ENCODE results near the gene ACAP3. TPM values are rescaled to one million over a fixed set of nuclear protein-coding genes. Genes with fewer than 3 reads are reported as not detected.

Gene ACAP3
- total RNA-seq, 1 donor from 2014 or later = 10.7 TPM

- Histone ChIP-seq H3K9ac (no peak overlapping the region), H2AFZ (replicated peaks) (no peak overlapping the region), H3K36me3 (no peaks in the 10 kb centered on the region), H3K9me3 (ENCODE audit: low read depth) (no peaks in the 10 kb centered on the region), H3F3A (ENCODE audit: low read depth) (peaks cover 13% of the 10 kb centered on the region), H3K27me3 (peaks cover 10% of the 10 kb centered on the region), H3K4me2 (no peak overlapping the region), H3K79me2 (ENCODE audit: low read depth) (peaks cover 5% of the 10 kb centered on the region), H3K4me1 (peaks cover 25% of the 10 kb centered on the region), H3K4me3 (no peak overlapping the region), H4K20me1 (ENCODE audit: low read depth) (peaks cover 52% of the 10 kb centered on the region), H3K27ac (no peak overlapping the region)
- Mint-ChIP-seq H3K4me3 (peak overlapping the region; percentile 74), H3K4me1 (peaks cover 14% of the 10 kb centered on the region), H3K36me3 (peaks cover 2% of the 10 kb centered on the region), H3K27ac (no peak overlapping the region), H3K9me3 (no peaks in the 10 kb centered on the region), H3K27me3 (ENCODE audit: insufficient read depth, low read depth) (peaks cover 4% of the 10 kb centered on the region)
- no peak for TF ChIP-seq CTCF (IDR thresholded peaks at IDR 0.05)
- no peak for TF ChIP-seq EZH2 (IDR thresholded peaks at IDR 0.05)
- no peak for TF ChIP-seq EZH2phosphoT487 (IDR thresholded peaks at IDR 0.05)
- no peak for DNase-seq (ENCODE audit: low spot score)
These were observed 2.8 kb upstream of the ACAP3 start for GRCh38 chr1:1310476-1311053.

GRCh38 chr1:1310109-1310385 lies 2.3 kb upstream of the ACAP3 start:
- Histone ChIP-seq H3K79me2 (ENCODE audit: low read depth) (peaks cover 5% of the 10 kb centered on the region), H3K36me3 (no peaks in the 10 kb centered on the region)

GRCh38 chr1:1309251-1310108 lies 1.8 kb upstream of the ACAP3 start:
- peaks cover 4% of the 10 kb centered on the region for H3K27me3 Mint-ChIP-seq (ENCODE audit: insufficient read depth, low read depth)
- Histone ChIP-seq H3K36me3 (no peaks in the 10 kb centered on the region), H3K79me2 (ENCODE audit: low read depth) (peaks cover 5% of the 10 kb centered on the region), H3K9ac (no peak overlapping the region), H4K20me1 (ENCODE audit: low read depth) (peaks cover 45% of the 10 kb centered on the region), H2AFZ (replicated peaks) (no peak overlapping the region), H3K27ac (no peak overlapping the region), H3K4me3 (peak overlapping the region; percentile 71), H3K4me2 (peak overlapping the region; percentile 94), H3F3A (ENCODE audit: low read depth) (peaks cover 22% of the 10 kb centered on the region), H3K27me3 (peaks cover 10% of the 10 kb centered on the region), H3K4me1 (peaks cover 35% of the 10 kb centered on the region), H3K9me3 (ENCODE audit: low read depth) (no peaks in the 10 kb centered on the region)
- H3K27ac Mint-ChIP-seq = no peak overlapping the region
- H3K4me1 Mint-ChIP-seq = peaks cover 17% of the 10 kb centered on the region
- peak; percentile 42 for DNase-seq (ENCODE audit: low spot score)
- no peak for TF ChIP-seq EZH2phosphoT487 (IDR thresholded peaks at IDR 0.05)
- TF ChIP-seq CTCF (IDR thresholded peaks at IDR 0.05) = no peak
- TF ChIP-seq EZH2 (IDR thresholded peaks at IDR 0.05) = no peak
- peak overlapping the region; percentile 80 for H3K4me3 Mint-ChIP-seq
- H3K36me3 Mint-ChIP-seq = peaks cover 2% of the 10 kb centered on the region
- H3K9me3 Mint-ChIP-seq = no peaks in the 10 kb centered on the region

More at GRCh38 chr1:1310109-1310385, 2.3 kb upstream of the ACAP3 start:
- Histone ChIP-seq H2AFZ (replicated peaks) (no peak overlapping the region), H3K4me1 (peaks cover 29% of the 10 kb centered on the region), H3K9ac (no peak overlapping the region), H3F3A (ENCODE audit: low read depth) (peaks cover 18% of the 10 kb centered on the region), H3K4me2 (no peak overlapping the region), H4K20me1 (ENCODE audit: low read depth) (peaks cover 48% of the 10 kb centered on the region), H3K9me3 (ENCODE audit: low read depth) (no peaks in the 10 kb centered on the region), H3K4me3 (no peak overlapping the region), H3K27me3 (peaks cover 10% of the 10 kb centered on the region), H3K27ac (no peak overlapping the region)
- Mint-ChIP-seq H3K36me3 (peaks cover 2% of the 10 kb centered on the region), H3K27me3 (ENCODE audit: insufficient read depth, low read depth) (peaks cover 4% of the 10 kb centered on the region), H3K4me1 (peaks cover 15% of the 10 kb centered on the region), H3K4me3 (no peak overlapping the region), H3K27ac (no peak overlapping the region), H3K9me3 (no peaks in the 10 kb centered on the region)
- no peak for DNase-seq (ENCODE audit: low spot score)
- TF ChIP-seq CTCF (IDR thresholded peaks at IDR 0.05) (no peak), EZH2phosphoT487 (IDR thresholded peaks at IDR 0.05) (no peak), EZH2 (IDR thresholded peaks at IDR 0.05) (no peak)

All from neural progenitor cell (in vitro differentiated cells).